LNCaP clone FGC (cell line): ENCODE measurements around the gene ZNF3.

ENCODE experiments used
- DNase-seq: peaks from one replicate; pipeline ENCODE4 v3.0.0-alpha.2; 2011; ENCODE audit warnings: low read depth
- H3K4me3 ChIP-seq: 2 replicates; pipeline ENCODE4 v1.5.1; 2011; ENCODE audit warnings: mild to moderate bottlenecking, low read depth, low read length, control low read depth
- CTCF ChIP-seq: IDR thresholded peaks from 2 replicates; pipeline ENCODE4 v1.5.1; 2012; ENCODE audit warnings: mild to moderate bottlenecking; ENCODE audit not compliant: control insufficient read depth, insufficient read depth; ENCODE audit errors: extremely low read depth

ZNF3 gene

GRCh38 chr7:100093054-100093453 lies 11.5 kb upstream of the ZNF3 start:
- H3K4me3 ChIP-seq, result no peak overlapping the region
- no peak for DNase-seq
- no peak for TF ChIP-seq CTCF

- TF ChIP-seq CTCF, result no peak
- no peak overlapping the region for H3K4me3 ChIP-seq
- DNase-seq, result no peak
These were observed 10.1 kb upstream of the ZNF3 start for GRCh38 chr7:100091411-100092181.

GRCh38 chr7:100090527-100091410 lies 9.2 kb upstream of the ZNF3 start:
- H3K4me3 ChIP-seq, result no peak overlapping the region
- DNase-seq, result no peak

GRCh38 chr7:100089458-100090196 lies 8.1 kb upstream of the ZNF3 start:
- TF ChIP-seq CTCF, result no peak
- DNase-seq, result no peak

More at GRCh38 chr7:100090527-100091410, 9.2 kb upstream of the ZNF3 start:
- no peak for TF ChIP-seq CTCF

GRCh38 chr7:100088621-100089457 lies 7.3 kb upstream of the ZNF3 start, which contains the start of gene COPS6:
TSS of gene COPS6 (plus strand) at chr7:100088969. CDS start at chr7:100088991, 22 bp downstream.
- DNase-seq, result no peak
- TF ChIP-seq CTCF, result no peak
- H3K4me3 ChIP-seq, result peak within 1 kb of the TSS; percentile 63

More at GRCh38 chr7:100089458-100090196, 8.1 kb upstream of the ZNF3 start:
- peak overlapping the region; percentile 63 for H3K4me3 ChIP-seq
